Measurements from ENCODE around the gene BTBD8.
A peak's percentile ranks its signal among the peaks of the same experiment; 100 is the strongest.

BTBD8 gene

GRCh38 chr1:92094090-92094489 lies 13.9 kb downstream of the BTBD8 start:
- DNase-seq (ENCODE audit: low spot score): no peak

- no peak for DNase-seq (ENCODE audit: low spot score)
These were observed 14.4 kb downstream of the BTBD8 start for GRCh38 chr1:92094595-92094994.

GRCh38 chr1:92095874-92096273 lies 15.7 kb downstream of the BTBD8 start:
- no peak for DNase-seq (ENCODE audit: low spot score)

- DNase-seq (ENCODE audit: low spot score): no peak
These were observed 16.2 kb downstream of the BTBD8 start for GRCh38 chr1:92096317-92096716.

DNA sequence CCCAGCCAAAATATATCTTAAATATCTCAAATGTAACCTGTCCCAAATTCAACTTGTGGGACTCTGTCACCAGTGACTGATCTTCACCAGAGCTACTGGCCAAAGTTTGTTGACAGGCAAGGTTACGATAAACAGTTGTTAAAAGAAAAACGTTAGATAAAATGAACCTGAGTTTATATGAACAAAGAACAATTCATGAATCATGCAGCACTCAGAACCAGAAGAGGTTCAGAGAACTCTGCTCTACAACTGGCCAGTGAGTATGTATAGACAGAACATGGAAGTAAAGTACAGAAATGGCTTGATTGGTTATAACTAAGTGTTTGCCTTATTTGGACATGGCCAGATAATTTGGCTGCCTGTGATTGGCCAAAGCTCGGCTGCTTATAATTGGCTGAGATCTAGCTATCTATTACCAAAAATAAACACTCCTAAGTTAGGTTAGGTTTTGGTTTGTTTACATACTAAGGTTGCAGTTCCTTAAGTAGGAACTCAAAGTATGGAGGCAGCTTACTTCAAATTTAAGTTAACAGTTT lies 25.5 kb downstream of the BTBD8 start:
- DNase-seq (ENCODE audit: low spot score): no peak

DNA sequence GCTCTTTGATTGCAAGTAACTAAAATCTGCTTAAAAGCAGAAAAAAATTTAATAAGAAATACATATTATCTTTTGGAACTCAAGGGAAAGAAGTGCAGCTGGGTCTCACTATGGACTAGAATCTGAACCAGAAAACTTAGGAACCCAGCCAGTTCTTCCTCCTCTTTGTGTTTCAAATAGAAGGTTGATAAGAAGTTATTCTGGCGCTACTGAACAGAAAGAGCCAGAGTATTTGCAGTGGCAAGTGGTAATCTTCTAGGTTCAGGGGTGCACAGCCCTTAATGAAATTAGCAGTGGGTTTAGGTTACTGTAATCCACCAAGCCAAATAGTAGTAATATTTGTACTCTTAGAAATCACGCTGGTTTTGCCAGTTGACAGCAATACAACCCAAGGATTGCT lies 28.5 kb downstream of the BTBD8 start:
- DNase-seq (ENCODE audit: low spot score): no peak

GRCh38 chr1:92117526-92117925 lies 37.4 kb downstream of the BTBD8 start:
- no peak for DNase-seq (ENCODE audit: low spot score)

GRCh38 chr1:92118826-92119225 lies 38.7 kb downstream of the BTBD8 start:
- DNase-seq (ENCODE audit: low spot score): no peak

- no peak for DNase-seq (ENCODE audit: low spot score)
These were observed 43.7 kb downstream of the BTBD8 start for GRCh38 chr1:92123868-92124267.

- DNase-seq (ENCODE audit: low spot score): no peak
These were observed 45.1 kb downstream of the BTBD8 start for GRCh38 chr1:92125204-92125603.

GRCh38 chr1:92126088-92126487 lies 45.9 kb downstream of the BTBD8 start:
- no peak for DNase-seq (ENCODE audit: low spot score)

DNA sequence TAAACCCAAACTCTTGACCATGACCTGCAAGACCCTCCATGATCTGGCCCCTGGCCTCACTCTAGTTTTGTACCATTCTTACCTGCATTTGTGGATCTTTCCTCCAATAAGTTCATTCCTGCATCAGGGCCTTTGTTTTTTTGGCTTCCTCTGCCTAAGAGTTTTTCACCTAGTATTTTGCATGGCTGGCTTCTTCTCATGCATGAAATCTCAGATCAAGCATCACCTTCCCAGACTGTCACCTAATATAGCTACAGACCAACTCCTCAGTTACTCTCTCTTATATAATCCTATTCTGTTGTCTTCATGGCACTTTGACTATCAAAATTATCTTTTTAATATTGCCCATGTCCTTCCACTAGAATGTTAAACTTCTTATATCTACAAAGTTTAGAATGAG lies 54.2 kb downstream of the BTBD8 start:
- no peak for DNase-seq (ENCODE audit: low spot score)

- no peak for DNase-seq (ENCODE audit: low spot score)
These were observed 56.2 kb downstream of the BTBD8 start for GRCh38 chr1:92136341-92136740.

- no peak for DNase-seq (ENCODE audit: low spot score)
These were observed 74.8 kb downstream of the BTBD8 start for GRCh38 chr1:92154934-92155333.

DNA sequence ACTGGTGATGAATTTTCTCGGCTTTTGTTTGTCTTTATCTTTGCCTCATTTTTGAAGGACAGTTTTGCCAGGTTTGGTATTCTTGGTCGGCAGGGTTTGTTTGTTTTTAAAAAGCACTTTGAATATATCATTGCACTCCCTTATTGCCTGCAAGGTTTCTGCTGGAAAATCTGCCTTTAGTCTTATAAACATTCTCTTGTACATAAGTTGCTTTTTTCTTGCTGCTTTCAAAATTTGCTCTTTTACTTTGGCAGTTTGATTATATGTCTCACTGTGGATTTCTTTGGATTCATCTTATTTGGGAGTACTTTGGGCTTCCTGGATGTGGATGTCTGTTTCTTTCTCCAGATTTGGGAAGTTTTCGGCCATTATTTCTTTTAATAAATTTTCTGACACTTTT lies 79.4 kb downstream of the BTBD8 start:
- DNase-seq (ENCODE audit: low spot score): no peak

DNA sequence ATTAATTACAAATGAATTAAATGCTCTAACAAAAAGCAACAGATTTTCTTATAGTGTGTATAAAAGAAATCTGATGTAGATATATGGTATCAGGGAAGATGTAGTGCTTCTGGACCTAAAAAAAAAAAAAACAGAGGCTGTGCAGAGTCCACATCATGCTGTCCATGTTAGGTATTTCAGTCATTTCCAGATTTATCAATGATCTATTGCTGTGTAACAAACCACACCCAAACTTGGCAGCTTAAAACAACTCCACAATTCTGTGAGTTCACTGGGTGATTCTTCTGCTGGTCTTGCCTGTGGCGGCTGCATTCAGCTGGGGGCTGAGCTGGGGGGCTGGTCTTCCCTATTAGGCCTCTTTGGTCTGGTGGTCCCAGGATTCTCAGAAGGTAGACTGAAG lies 85.2 kb downstream of the BTBD8 start:
- DNase-seq (ENCODE audit: low spot score): no peak

- no peak for DNase-seq (ENCODE audit: low spot score)
These were observed 87.0 kb downstream of the BTBD8 start for GRCh38 chr1:92167151-92167550.

DNA sequence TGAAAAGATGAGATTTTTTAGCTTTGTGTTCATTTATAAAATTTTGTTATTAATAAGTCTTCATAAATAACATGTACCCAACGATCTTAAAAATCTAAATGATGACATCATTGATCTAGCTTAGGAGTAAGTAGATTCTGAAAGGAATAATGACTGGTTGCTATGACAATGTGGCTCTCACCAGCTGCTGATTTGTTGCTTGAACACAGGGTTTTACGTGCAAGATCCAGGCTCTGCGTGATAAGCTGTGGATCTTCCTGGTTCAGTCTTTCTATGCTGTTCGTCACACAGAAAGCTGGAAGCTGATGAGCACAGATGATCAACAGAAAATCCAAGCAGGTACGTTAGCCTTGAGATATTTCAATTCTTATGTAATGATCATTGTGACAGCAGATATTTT lies 88.5 kb downstream of the BTBD8 start:
- no peak for DNase-seq (ENCODE audit: low spot score)

DNA sequence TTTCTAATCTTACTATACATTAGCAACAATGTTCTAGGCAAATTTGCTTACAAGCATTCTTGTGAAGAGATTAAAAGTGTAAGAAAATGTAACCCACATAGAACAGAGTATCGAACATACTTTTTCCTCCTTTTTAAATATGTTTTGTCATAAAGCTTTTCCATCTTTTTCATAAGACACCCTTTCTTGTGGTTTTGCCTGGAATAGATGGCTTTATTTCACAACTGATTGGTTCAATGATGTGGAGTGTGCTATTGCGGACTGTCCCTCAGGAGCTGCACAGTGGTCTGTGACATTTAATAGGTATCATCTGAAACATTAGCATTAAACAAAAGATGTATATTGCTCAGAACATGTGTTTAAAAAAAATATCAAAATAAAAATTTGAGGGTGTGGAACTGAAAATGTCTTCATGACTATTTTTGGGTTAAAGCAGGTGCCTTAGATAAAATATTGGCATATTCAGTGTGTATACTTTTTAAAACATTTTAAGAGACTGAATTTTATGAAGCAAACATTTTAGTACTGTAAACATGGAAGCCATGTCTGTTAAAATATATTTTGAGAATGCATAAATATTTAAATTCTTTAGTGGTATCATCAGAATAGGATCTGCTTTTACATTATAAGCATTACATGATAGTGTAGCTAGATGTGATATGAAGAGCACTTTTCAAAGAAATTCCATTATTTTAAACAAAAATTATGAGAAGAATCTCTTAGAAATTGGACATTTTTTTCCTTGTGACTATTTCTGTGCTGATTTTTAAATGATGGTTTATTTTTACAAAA lies 89.3 kb downstream of the BTBD8 start:
- no peak for DNase-seq (ENCODE audit: low spot score)

- peak; percentile 56 for DNase-seq (ENCODE audit: low spot score)
These were observed 104.5 kb downstream of the BTBD8 start for GRCh38 chr1:92184632-92185031.

DNA sequence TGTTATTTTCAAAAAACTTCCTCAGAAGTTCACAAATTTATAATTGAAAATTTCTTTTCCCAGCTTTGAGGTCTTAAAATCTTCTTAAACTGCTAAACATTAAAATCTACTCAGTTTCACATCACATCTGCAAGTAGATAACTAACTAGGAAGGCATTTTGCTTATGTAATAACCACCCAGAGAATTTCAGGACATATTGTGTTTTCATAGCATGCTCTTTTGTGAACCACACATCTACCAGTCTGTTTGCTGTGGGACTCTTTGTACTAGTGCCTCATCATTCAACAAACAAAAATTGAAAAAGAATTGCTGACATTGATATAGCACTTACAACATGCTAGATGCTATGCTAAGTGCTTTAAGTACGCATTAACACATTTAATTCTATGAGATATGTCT lies 105.9 kb downstream of the BTBD8 start:
- DNase-seq (ENCODE audit: low spot score): peak; percentile 31

GRCh38 chr1:92188436-92189255 lies 108.5 kb downstream of the BTBD8 start:
- DNase-seq (ENCODE audit: low spot score): no peak

GRCh38 chr1:92191726-92192125 lies 111.6 kb downstream of the BTBD8 start:
- DNase-seq (ENCODE audit: low spot score): no peak

All from GM03348 (cell line).